GM10266 (cell line): ENCODE results near the gene PADI6.
"Not testable (repeated sequence)": the region's sequence is repeated elsewhere in the genome, so short reads cannot be mapped to it uniquely, and the experiment has no call there.

ENCODE experiments used
- DNase-seq: peaks from one replicate; pipeline ENCODE4 v3.0.0; 2012; ENCODE audit errors: extremely low spot score
- CTCF ChIP-seq: IDR thresholded peaks from 2 replicates; pipeline ENCODE4 v1.5.1; 2012; ENCODE audit warnings: mild to moderate bottlenecking, low read depth; ENCODE audit not compliant: control insufficient read depth, insufficient read depth; ENCODE audit errors: missing control alignments

Gene PADI6

GRCh38 chr1:17338706-17339493 lies 33.1 kb upstream of the PADI6 start:
- no peak for TF ChIP-seq CTCF
- no peak for DNase-seq

- no peak for DNase-seq
- TF ChIP-seq CTCF, result no peak
Observed at GRCh38 chr1:17339521-17339920, 32.5 kb upstream of the PADI6 start.

- TF ChIP-seq CTCF, result no peak
- no peak for DNase-seq
Observed at GRCh38 chr1:17340358-17340757, 31.6 kb upstream of the PADI6 start.

GRCh38 chr1:17342014-17342441 lies 30.0 kb upstream of the PADI6 start:
- TF ChIP-seq CTCF, result no peak
- DNase-seq, result no peak

GRCh38 chr1:17345506-17345905 lies 26.5 kb upstream of the PADI6 start:
- DNase-seq, result not testable (repeated sequence)

- no peak for TF ChIP-seq CTCF
- DNase-seq, result no peak
Observed at GRCh38 chr1:17346046-17346789, 25.8 kb upstream of the PADI6 start.

GRCh38 chr1:17347769-17348592 lies 24.0 kb upstream of the PADI6 start:
- TF ChIP-seq CTCF, result no peak
- DNase-seq, result no peak
